Measurements from ENCODE around the gene PRRG3.
A peak's percentile ranks its signal among the peaks of the same experiment; 100 is the strongest.
"Not testable (repeated sequence)": the region's sequence is repeated elsewhere in the genome, so short reads cannot be mapped to it uniquely, and the experiment has no call there.

Gene PRRG3

GRCh38 chrX:151694121-151694520 lies 1.1 kb upstream of the PRRG3 start:
- Histone ChIP-seq H4K91ac (ENCODE audit: low read length) (no peak overlapping the region), H2BK5ac (ENCODE audit: low read depth, low read length, poor library complexity, severe bottlenecking) (no peak overlapping the region), H3K9me3 (ENCODE audit: control insufficient read depth, low read length) (no peaks in the 10 kb centered on the region), H3K23ac (ENCODE audit: low read length in 2 of 2) (no peak overlapping the region), H3K18ac (ENCODE audit: low read depth in 1 of 2, low read length in 2 of 2) (no peak overlapping the region), H3K27ac (ENCODE audit: low read length, poor library complexity, severe bottlenecking) (no peak overlapping the region), H3K9ac (ENCODE audit: low read length) (no peak overlapping the region), H3K79me1 (replicated peaks; ENCODE audit: low read length, poor library complexity, severe bottlenecking) (no peaks in the 10 kb centered on the region), H2BK12ac (ENCODE audit: low read length in 2 of 2) (no peak overlapping the region), H2AK5ac (ENCODE audit: low read length, severe bottlenecking) (no peak overlapping the region), H3K4me2 (ENCODE audit: low read length, poor library complexity, severe bottlenecking) (no peak overlapping the region), H3K4ac (ENCODE audit: low read depth in 1 of 2, low read length in 2 of 2) (no peak overlapping the region), H4K8ac (ENCODE audit: low read length) (no peak overlapping the region), H2BK15ac (ENCODE audit: low read depth, poor library complexity, severe bottlenecking) (no peak overlapping the region), H3K4me3 (ENCODE audit: insufficient read depth in 1 of 2, low read depth in 1 of 2, low read length in 2 of 2) (no peak overlapping the region), H3K14ac (ENCODE audit: low read length in 2 of 2) (no peak overlapping the region), H2BK120ac (ENCODE audit: low read depth, low read length) (no peak overlapping the region), H2AFZ (ENCODE audit: low read depth, low read length) (no peak overlapping the region), H3K36me3 (ENCODE audit: control insufficient read depth in 1 of 2, insufficient read depth in 2 of 2, low read depth in 1 of 2, low read length in 2 of 2) (no peaks in the 10 kb centered on the region), H3K4me1 (ENCODE audit: control insufficient read depth, insufficient read depth, low read depth, low read length) (no peaks in the 10 kb centered on the region), H3K27me3 (ENCODE audit: control insufficient read depth in 1 of 2, insufficient read depth in 1 of 2, low read length in 2 of 2) (peaks cover 0 to 35% of the 10 kb centered on the region in 2 experiments)
- 73% methylated on average over 7 of the region's 12 CpGs for WGBS
- DNase-seq = no peak

GRCh38 chrX:151695583-151696340 lies 504 bp downstream of the PRRG3 start:
- 43% methylated on average over 17 of the region's 19 CpGs for WGBS
- Histone ChIP-seq H3K27ac (ENCODE audit: low read length, poor library complexity, severe bottlenecking) (no peak overlapping the region), H3K36me3 (ENCODE audit: control insufficient read depth in 1 of 2, insufficient read depth in 2 of 2, low read depth in 1 of 2, low read length in 2 of 2) (no peaks in the 10 kb centered on the region), H3K4me3 (ENCODE audit: insufficient read depth in 1 of 2, low read depth in 1 of 2, low read length in 2 of 2) (peak overlapping the region in 1 of 2 experiments; percentile 59), H3K4me2 (ENCODE audit: low read length, poor library complexity, severe bottlenecking) (no peak overlapping the region), H2AFZ (ENCODE audit: low read depth, low read length) (no peak overlapping the region), H3K14ac (ENCODE audit: low read length in 2 of 2) (no peak overlapping the region), H3K9me3 (ENCODE audit: control insufficient read depth, low read length) (no peaks in the 10 kb centered on the region), H3K4me1 (ENCODE audit: control insufficient read depth, insufficient read depth, low read depth, low read length) (no peaks in the 10 kb centered on the region), H3K79me1 (replicated peaks; ENCODE audit: low read length, poor library complexity, severe bottlenecking) (no peaks in the 10 kb centered on the region), H2BK5ac (ENCODE audit: low read depth, low read length, poor library complexity, severe bottlenecking) (no peak overlapping the region), H3K4ac (ENCODE audit: low read depth in 1 of 2, low read length in 2 of 2) (no peak overlapping the region), H3K27me3 (ENCODE audit: control insufficient read depth in 1 of 2, insufficient read depth in 1 of 2, low read length in 2 of 2) (peaks cover 0 to 32% of the 10 kb centered on the region in 2 experiments), H2AK5ac (ENCODE audit: low read length, severe bottlenecking) (no peak overlapping the region), H3K9ac (ENCODE audit: low read length) (peak overlapping the region; percentile 85), H3K18ac (ENCODE audit: low read depth in 1 of 2, low read length in 2 of 2) (no peak overlapping the region), H2BK120ac (ENCODE audit: low read depth, low read length) (no peak overlapping the region), H2BK15ac (ENCODE audit: low read depth, poor library complexity, severe bottlenecking) (no peak overlapping the region), H4K8ac (ENCODE audit: low read length) (no peak overlapping the region), H3K23ac (ENCODE audit: low read length in 2 of 2) (no peak overlapping the region), H4K91ac (ENCODE audit: low read length) (no peak overlapping the region), H2BK12ac (ENCODE audit: low read length in 2 of 2) (no peak overlapping the region)
- DNase-seq = no peak

- H3K4ac ChIP-seq (ENCODE audit: low read depth in 1 of 2, low read length in 2 of 2); H3K79me1 ChIP-seq (replicated peaks; ENCODE audit: low read length, poor library complexity, severe bottlenecking); H2BK5ac ChIP-seq (ENCODE audit: low read depth, low read length, poor library complexity, severe bottlenecking); H4K8ac ChIP-seq (ENCODE audit: low read length); H3K4me2 ChIP-seq (ENCODE audit: low read length, poor library complexity, severe bottlenecking); H3K18ac ChIP-seq (ENCODE audit: low read depth in 1 of 2, low read length in 2 of 2); H2AFZ ChIP-seq (ENCODE audit: low read depth, low read length); H2BK120ac ChIP-seq (ENCODE audit: low read depth, low read length); H3K23ac ChIP-seq (ENCODE audit: low read length in 2 of 2); H3K36me3 ChIP-seq (ENCODE audit: control insufficient read depth in 1 of 2, insufficient read depth in 2 of 2, low read depth in 1 of 2, low read length in 2 of 2); H3K27ac ChIP-seq (ENCODE audit: low read length, poor library complexity, severe bottlenecking); H2AK5ac ChIP-seq (ENCODE audit: low read length, severe bottlenecking); DNase-seq; H3K9me3 ChIP-seq (ENCODE audit: control insufficient read depth, low read length); H4K91ac ChIP-seq (ENCODE audit: low read length); H3K4me1 ChIP-seq (ENCODE audit: control insufficient read depth, insufficient read depth, low read depth, low read length); H2BK12ac ChIP-seq (ENCODE audit: low read length in 2 of 2); H2BK15ac ChIP-seq (ENCODE audit: low read depth, poor library complexity, severe bottlenecking); H3K14ac ChIP-seq (ENCODE audit: low read length in 2 of 2): not testable (repeated sequence)
- Histone ChIP-seq H3K4me3 (ENCODE audit: insufficient read depth in 1 of 2, low read depth in 1 of 2, low read length in 2 of 2) (peak overlapping the region in 1 of 2 experiments; percentile 70), H3K9ac (ENCODE audit: low read length) (peak overlapping the region; percentile 85), H3K27me3 (ENCODE audit: control insufficient read depth in 1 of 2, insufficient read depth in 1 of 2, low read length in 2 of 2) (peaks cover 0 to 27% of the 10 kb centered on the region in 2 experiments)
- WGBS = 96% methylated on average over 4 of the region's 8 CpGs
Measured at GRCh38 chrX:151697082-151697481, 1.8 kb downstream of the PRRG3 start.

GRCh38 chrX:151697522-151697921 lies 2.3 kb downstream of the PRRG3 start:
- H3K4me2 ChIP-seq (ENCODE audit: low read length, poor library complexity, severe bottlenecking) = no peak overlapping the region
- H3K9ac ChIP-seq (ENCODE audit: low read length) = peak overlapping the region; percentile 85
- no peak overlapping the region for H3K18ac ChIP-seq (ENCODE audit: low read depth in 1 of 2, low read length in 2 of 2)
- no peak for DNase-seq
- H2AK5ac ChIP-seq (ENCODE audit: low read length, severe bottlenecking) = no peak overlapping the region
- no peak overlapping the region for H3K4ac ChIP-seq (ENCODE audit: low read depth in 1 of 2, low read length in 2 of 2)
- peaks cover 0 to 27% of the 10 kb centered on the region in 2 experiments for H3K27me3 ChIP-seq (ENCODE audit: control insufficient read depth in 1 of 2, insufficient read depth in 1 of 2, low read length in 2 of 2)
- H3K14ac ChIP-seq (ENCODE audit: low read length in 2 of 2) = no peak overlapping the region
- no peak overlapping the region for H2AFZ ChIP-seq (ENCODE audit: low read depth, low read length)
- no peak overlapping the region for H3K27ac ChIP-seq (ENCODE audit: low read length, poor library complexity, severe bottlenecking)
- no peak overlapping the region for H2BK5ac ChIP-seq (ENCODE audit: low read depth, low read length, poor library complexity, severe bottlenecking)
- H2BK12ac ChIP-seq (ENCODE audit: low read length in 2 of 2) = no peak overlapping the region
- H2BK15ac ChIP-seq (ENCODE audit: low read depth, poor library complexity, severe bottlenecking) = no peak overlapping the region
- no peak overlapping the region for H3K23ac ChIP-seq (ENCODE audit: low read length in 2 of 2)
- no peak overlapping the region for H4K91ac ChIP-seq (ENCODE audit: low read length)
- no peaks in the 10 kb centered on the region for H3K9me3 ChIP-seq (ENCODE audit: control insufficient read depth, low read length)
- H2BK120ac ChIP-seq (ENCODE audit: low read depth, low read length) = no peak overlapping the region
- H3K4me3 ChIP-seq (ENCODE audit: insufficient read depth in 1 of 2, low read depth in 1 of 2, low read length in 2 of 2) = peak overlapping the region in 1 of 2 experiments; percentile 70
- H4K8ac ChIP-seq (ENCODE audit: low read length) = no peak overlapping the region
- no peaks in the 10 kb centered on the region for H3K36me3 ChIP-seq (ENCODE audit: control insufficient read depth in 1 of 2, insufficient read depth in 2 of 2, low read depth in 1 of 2, low read length in 2 of 2)
- 68% methylated on average over 4 of the region's 4 CpGs for WGBS
- H3K4me1 ChIP-seq (ENCODE audit: control insufficient read depth, insufficient read depth, low read depth, low read length) = no peaks in the 10 kb centered on the region
- no peaks in the 10 kb centered on the region for H3K79me1 ChIP-seq (replicated peaks; ENCODE audit: low read length, poor library complexity, severe bottlenecking)
